ENCODE data around the gene CD109.
"Not testable (repeated sequence)": the region's sequence is repeated elsewhere in the genome, so short reads cannot be mapped to it uniquely, and the experiment has no call there.

The CD109 gene

DNA sequence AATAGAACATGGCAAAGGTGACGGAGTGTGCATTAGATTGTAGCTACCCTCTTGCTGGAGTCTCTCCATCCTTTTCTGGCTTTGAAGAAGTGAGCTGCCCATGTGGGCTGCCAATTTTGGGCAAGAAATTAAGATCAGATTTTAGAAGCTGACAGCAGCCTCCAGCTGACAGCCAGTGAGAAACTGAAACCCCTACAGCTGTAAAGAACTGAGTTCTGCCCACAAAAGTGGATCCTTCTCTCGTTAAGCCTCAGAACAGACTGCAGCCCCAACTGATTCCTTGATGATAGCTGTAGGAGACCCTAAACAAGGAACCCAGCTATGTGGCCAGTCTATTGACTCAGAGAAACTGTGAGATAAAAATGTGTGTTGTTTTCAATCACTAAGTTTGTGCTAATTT is 134.1 kb downstream of the CD109 start:
- no peak overlapping the region for H3K4me3 ChIP-seq (ENCODE audit: low read depth, low read length)
- TF ChIP-seq, protein P1, sequence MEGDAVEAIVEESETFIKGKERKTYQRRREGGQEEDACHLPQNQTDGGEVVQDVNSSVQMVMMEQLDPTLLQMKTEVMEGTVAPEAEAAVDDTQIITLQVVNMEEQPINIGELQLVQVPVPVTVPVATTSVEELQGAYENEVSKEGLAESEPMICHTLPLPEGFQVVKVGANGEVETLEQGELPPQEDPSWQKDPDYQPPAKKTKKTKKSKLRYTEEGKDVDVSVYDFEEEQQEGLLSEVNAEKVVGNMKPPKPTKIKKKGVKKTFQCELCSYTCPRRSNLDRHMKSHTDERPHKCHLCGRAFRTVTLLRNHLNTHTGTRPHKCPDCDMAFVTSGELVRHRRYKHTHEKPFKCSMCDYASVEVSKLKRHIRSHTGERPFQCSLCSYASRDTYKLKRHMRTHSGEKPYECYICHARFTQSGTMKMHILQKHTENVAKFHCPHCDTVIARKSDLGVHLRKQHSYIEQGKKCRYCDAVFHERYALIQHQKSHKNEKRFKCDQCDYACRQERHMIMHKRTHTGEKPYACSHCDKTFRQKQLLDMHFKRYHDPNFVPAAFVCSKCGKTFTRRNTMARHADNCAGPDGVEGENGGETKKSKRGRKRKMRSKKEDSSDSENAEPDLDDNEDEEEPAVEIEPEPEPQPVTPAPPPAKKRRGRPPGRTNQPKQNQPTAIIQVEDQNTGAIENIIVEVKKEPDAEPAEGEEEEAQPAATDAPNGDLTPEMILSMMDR (IDR thresholded peaks at IDR 0.05; ENCODE audit: borderline replicate concordance, insufficient read depth, low read depth, low read length) = no peak

DNA sequence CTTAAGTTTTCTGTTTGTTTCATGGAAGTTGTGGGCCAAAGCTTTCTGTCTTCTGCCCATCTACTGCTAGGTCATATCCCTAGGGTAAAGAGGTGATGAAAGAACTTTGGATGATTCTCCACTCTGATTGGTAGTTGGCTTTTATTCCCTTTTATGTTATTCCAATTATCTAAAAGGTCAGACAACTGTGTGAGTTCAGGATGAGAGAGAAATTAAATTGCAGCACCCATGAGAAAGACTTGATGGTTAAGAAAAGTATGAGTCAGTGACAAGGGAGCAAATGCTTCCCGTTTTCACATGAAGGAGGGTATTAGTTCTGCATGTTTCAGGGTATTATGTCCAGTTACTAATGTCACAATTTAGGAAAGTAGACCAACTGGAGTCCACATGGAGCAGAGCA is 136.3 kb downstream of the CD109 start:
- H3K4me3 ChIP-seq (ENCODE audit: low read depth, low read length) = no peak overlapping the region
- TF ChIP-seq, protein P1 (IDR thresholded peaks at IDR 0.05; ENCODE audit: borderline replicate concordance, insufficient read depth, low read depth, low read length) = no peak

DNA sequence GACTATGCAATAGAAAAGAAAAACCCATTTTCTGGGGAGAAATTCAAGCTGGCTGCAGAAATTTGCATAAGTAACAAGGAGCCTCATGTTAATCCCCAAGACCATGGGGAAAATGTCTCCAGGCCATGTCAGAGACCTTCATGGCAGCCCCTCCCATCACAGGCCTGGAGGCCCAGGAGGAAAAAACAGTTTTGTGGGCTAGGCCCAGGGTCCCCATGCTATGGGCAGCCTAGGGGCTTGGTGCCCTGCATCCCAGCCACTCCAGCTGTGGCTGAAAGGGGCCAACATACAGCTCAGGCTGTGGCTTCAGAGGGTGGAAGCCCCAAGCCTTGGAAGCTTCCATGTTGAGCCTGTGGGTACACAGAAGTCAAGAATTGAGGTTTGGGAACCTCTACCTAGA is 148.7 kb downstream of the CD109 start:
- H3K4me3 ChIP-seq (ENCODE audit: low read depth, low read length) = not testable (repeated sequence)

DNA sequence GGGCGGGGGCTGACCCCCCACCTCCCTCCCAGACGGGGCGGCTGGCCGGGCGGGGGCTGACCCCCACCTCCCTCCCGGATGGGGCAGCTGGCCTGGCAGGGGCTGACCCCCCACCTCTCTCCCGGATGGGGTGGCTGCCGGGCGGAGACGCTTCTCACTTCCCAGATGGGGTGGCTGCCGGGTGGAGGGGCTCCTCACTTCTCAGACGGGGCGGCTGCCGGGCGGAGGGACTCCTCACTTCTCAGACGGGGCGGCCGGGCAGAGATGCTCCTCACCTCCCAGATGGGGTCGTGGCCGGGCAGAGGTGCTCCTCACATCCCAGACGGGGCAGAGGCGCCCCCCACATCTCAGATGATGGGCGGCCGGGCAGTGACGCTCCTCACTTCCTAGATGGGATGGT is 155.0 kb downstream of the CD109 start:
- not testable (repeated sequence) for H3K4me3 ChIP-seq (ENCODE audit: low read depth, low read length)

DNA sequence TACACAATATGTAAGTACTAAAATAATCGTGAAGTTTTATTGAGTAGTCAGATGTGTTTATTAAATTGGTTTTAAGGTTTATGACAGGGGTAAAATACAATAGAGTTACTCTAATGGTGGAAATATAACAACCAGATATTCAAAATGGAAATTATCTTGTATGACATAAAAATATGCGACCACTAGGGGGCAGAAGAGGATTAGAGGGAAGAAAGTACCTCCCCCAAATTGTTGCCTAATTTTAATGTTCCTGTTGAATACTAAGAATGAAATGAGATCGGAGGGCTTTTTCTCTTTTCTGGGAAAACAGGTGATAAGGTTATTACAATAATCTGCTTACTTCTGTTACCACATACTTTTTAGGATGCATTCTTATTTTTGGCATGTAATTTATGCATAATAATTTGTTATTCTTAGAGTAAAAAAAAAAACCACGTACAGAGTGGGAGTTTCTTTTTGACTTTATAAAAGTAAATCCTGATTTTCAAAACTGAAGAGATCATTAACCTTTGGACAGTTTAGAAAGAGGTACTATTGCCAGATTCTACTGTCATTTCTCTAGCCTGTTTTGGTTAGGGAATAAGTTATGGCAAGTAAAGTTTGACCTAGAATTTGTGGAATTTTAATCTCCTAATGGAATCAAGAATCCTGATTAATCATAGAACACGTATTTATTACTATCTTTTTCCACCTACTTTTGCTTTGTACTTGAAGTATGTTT is 159.2 kb downstream of the CD109 start:
- no peak overlapping the region for H3K4me3 ChIP-seq (ENCODE audit: low read depth, low read length)
- TF ChIP-seq, protein P1 (IDR thresholded peaks at IDR 0.05; ENCODE audit: borderline replicate concordance, insufficient read depth, low read depth, low read length) = no peak

DNA sequence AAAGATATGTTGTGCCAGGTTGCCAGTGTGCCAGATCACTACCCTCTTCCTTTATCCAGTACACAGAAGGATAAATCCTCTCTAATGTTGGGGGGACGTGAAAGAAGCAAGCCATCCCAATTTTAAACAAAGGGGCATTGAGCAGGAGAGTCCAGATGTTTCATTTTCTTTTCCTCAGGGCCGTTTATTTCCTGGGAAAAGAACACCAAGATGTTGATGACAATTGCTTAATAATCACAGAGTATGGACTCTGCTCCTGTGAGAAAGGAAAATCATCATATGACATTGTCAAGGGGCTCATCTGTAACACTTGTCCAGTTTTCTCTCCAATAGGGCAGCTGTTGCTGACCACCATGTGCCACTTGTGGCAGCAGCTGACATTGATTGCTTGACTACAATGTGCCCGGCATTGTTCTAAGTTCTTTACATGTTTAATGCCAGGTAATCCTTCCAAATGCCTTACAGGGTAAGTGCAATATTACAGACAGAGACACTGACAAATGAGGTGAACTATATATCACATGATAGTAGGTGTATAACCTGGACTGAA is 161.4 kb downstream of the CD109 start:
- TF ChIP-seq, protein P1 (IDR thresholded peaks at IDR 0.05; ENCODE audit: borderline replicate concordance, insufficient read depth, low read depth, low read length) = no peak

DNA sequence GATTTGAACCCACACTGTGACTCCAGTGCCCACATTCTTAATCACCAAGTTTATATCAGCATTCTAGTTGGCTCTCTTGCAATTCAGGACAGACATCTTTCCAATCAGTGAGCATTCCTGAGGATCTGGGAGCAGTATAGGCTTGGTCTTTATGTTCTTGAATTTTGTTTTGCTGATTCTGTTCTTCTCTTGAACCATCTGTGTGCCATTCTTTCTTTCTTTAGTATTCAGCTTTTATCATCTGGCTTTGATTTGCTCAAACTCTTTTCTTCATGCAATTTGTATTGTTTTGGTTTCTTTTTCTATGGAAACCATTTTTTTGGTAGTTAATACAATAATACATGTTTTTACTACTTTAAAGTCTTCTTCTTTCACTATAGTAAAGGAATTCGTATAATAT is 162.4 kb downstream of the CD109 start:
- no peak overlapping the region for H3K4me3 ChIP-seq (ENCODE audit: low read depth, low read length)
- TF ChIP-seq, protein P1 (IDR thresholded peaks at IDR 0.05; ENCODE audit: borderline replicate concordance, insufficient read depth, low read depth, low read length) = no peak

More for the DNA sequence above, 161.4 kb downstream of the CD109 start:
- H3K4me3 ChIP-seq (ENCODE audit: low read depth, low read length) = no peak overlapping the region

DNA sequence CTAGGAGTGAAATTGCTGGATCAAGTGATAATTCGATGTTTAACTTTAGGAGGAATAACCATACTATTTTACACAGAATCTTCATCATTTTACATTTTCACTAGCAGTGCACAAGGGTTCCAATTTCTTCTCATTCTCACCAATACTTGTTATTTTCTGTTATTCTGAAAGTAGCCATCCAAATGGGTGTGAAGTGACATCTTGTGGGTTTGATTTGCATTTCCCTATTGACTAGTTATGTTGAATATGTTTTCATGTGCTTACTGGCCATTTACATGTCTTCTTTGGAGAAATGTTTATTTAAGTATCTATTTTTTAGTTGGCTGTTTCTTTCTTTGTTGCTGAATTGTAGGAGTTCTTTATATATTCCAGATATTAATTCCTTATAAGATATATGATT is 164.3 kb downstream of the CD109 start:
- H3K4me3 ChIP-seq (ENCODE audit: low read depth, low read length) = no peak overlapping the region
- TF ChIP-seq, protein P1 (IDR thresholded peaks at IDR 0.05; ENCODE audit: borderline replicate concordance, insufficient read depth, low read depth, low read length) = no peak

All from GM12875 (cell line).